Erythroblast (primary cell): ENCODE data around the gene RLF.

Source experiments
- GATA1 ChIP-seq: IDR thresholded peaks from 2 replicates; pipeline ENCODE4 v1.6.1; 2011; ENCODE audit warnings: low read depth, mild to moderate bottlenecking, control low read depth, low read length, moderate library complexity
- POLR2A ChIP-seq: IDR thresholded peaks from 2 replicates; pipeline ENCODE4 v1.6.1; 2011; ENCODE audit warnings: mild to moderate bottlenecking, low read length

DNA sequence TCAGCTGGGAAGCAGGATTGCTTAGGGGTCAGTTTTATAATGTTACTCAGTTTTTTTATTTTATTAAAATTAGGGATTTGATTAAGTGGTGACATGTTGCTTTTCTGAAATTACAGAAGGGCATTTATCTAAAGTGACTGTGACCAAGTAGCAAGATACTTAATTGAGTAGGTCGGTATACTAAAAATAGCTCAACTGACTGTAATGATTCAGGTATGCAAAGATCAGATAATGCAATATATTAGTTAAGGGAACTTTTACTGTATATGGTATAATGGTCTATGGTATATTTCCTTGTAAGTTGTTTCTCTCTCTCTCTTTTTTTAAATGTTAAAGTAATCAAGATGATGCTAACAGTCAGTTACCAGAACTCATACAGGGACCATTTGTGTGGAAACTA, 26.2 kb downstream of the RLF start:
- TF ChIP-seq POLR2A = no peak
- TF ChIP-seq GATA1 = no peak
